Spinal cord (tissue), 10 donors: Measurements from ENCODE around the gene TMEM132A. TPM values are rescaled to one million over a fixed set of nuclear protein-coding genes. Genes with fewer than 3 reads are reported as not detected.

Source experiments
- DNase-seq, 6 donors: peaks; one replicate each; pipeline versions ENCODE4 v3.0.0 to v3.0.0-alpha.2; 2013 to 2015; ENCODE audit warnings: low spot score in 6 of 6, low read depth in 4 of 6
- H3K27ac ChIP-seq: one replicate; pipeline ENCODE4 v1.5.1; 2013; ENCODE audit warnings: low read depth, low read length, control low read depth
- H3K27me3 ChIP-seq: one replicate; pipeline ENCODE4 v1.6.1; 2013; ENCODE audit warnings: low read length; ENCODE audit not compliant: control insufficient read depth, insufficient read depth
- H3K36me3 ChIP-seq: one replicate; pipeline ENCODE4 v1.6.1; 2013; ENCODE audit warnings: low read length; ENCODE audit not compliant: control insufficient read depth, insufficient read depth
- H3K4me1 ChIP-seq: one replicate; pipeline ENCODE4 v1.6.1; 2013; ENCODE audit warnings: low read length; ENCODE audit not compliant: control insufficient read depth, insufficient read depth
- H3K4me3 ChIP-seq: one replicate; pipeline ENCODE4 v1.5.1; 2013; ENCODE audit warnings: low read depth, low read length, control low read depth
- H3K9me3 ChIP-seq: one replicate; pipeline ENCODE4 v1.6.1; 2013; ENCODE audit warnings: low read length; ENCODE audit not compliant: control insufficient read depth, insufficient read depth
- WGBS: methylation state at CpG from one replicate; pipeline ENCODE4 v1.1.5; 2013; ENCODE audit warnings: missing lambda C conversion rate; ENCODE audit not compliant: insufficient coverage; 5-methylcytosine and 5-hydroxymethylcytosine counted together
- polyA plus RNA-seq, 2 donors: library from polyadenylated mRNA; unstranded; fragments of 120-200 nt; gene quantifications; one replicate each; pipeline ENCODE4 v1.2.1, GENCODE V29; 2013; ENCODE audit not compliant: insufficient read length in 2 of 2
- total RNA-seq, 2 donors: library from RNA; depleted of rRNA in 1 of 2; stranded (reverse); fragments of 120-200 nt in 1 of 2; fragments of >200 nt in 1 of 2; gene quantifications; one replicate each; pipeline versions ENCODE4 v1.2.3 to v1.2.4, GENCODE V29; 2013 to 2014
- donor health status: healthy.

TMEM132A gene
- total and polyA plus RNA-seq, 4 donors: 59.0 to 222 (median 156) TPM

DNA sequence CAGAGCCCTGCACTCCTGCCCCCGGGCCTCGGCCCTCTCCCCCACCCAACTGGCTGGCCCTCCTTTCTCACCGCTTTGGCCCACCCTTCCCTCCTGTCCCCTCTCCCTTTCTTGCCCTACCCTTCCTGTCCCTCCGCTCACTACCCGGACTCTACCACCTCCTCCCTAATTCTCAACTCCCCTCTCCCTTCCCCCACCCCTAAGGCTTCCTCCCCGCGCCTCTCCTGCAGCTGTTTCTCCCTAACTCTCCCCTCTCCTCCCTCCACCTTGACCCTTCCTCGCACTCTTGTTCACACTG lies 27.3 kb downstream of the TMEM132A start:
- no peaks in the 10 kb centered on the region for H3K9me3 ChIP-seq
- no peak for DNase-seq
- H3K27ac ChIP-seq: peak overlapping the region; percentile 81
- H3K27me3 ChIP-seq: peaks cover 32% of the 10 kb centered on the region
- WGBS: 11% methylated on average over 8 of the region's 8 CpGs
- no peaks in the 10 kb centered on the region for H3K36me3 ChIP-seq
- H3K4me1 ChIP-seq: peaks cover 31% of the 10 kb centered on the region
- H3K4me3 ChIP-seq: peak overlapping the region; percentile 31

DNA sequence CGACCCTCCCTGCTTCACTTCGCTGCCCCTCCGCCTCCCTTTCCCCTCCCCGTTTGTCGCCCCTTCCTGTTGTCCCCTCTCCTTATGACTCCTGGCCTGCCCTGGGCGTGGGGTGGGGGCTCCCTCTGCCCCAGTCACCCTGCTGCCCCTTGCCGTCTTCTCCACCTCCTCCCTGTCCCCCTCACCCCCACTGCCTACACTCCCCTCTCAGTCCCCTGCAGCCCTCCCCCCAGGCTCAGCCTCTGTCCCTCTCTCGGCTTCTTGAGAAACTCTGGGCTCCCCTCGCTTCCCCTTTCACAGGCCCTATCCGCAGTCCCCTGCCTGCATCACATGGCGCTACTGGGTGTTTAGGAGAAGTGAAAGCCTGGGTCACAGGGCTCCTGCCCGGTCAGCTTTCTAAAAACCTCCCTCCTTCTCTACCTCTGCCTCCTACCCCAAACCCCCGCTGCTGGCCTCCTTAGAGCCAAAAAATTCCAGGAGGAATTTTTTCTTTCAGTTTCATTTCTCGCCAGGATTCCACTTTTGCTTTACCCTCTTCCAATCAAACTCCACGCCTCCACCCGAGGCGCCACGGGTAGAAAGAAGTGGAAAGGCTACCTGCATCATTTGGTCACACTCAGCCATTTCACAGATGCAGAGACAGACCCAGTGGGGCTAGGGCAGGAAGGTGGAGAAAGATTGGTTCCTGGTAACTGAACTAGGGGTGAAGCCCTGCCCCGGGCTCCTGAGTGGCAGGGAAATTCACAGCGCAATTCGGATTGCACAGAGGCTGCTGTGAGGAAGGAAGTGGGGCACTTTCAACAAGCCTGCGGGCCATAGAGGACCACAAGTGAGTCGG lies 27.9 kb downstream of the TMEM132A start, which contains the start of gene SLC15A3:
SLC15A3 (minus strand) TSS at position 273 of the 838 bp plus-strand sequence. CDS start 625 bp downstream, outside the sequence.
- 41% methylated on average over 18 of the region's 23 CpGs for WGBS
- DNase-seq: no peak
- H3K4me1 ChIP-seq: peaks cover 27% of the 10 kb centered on the region

DNA sequence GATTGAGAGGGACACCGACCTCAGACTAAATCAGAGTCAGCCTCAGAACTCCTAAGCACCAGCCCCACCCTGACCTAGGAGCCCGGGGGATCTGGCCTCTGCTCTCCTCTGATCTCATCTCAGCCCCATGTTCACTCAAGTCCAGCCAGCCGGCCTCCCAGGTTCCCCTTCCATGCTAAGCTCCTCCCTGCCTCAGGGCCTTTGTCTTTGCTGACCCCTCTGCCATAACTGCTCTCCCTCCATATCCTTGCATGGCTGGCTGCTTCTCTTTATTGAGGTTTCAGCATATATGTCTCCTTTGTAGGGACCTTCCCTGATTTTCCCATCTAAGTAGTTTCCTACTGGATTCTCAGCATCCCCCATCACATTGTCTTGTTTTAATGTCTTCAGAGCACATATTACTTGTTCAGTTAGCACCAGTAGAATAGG lies 28.5 kb downstream of the TMEM132A start:
- peaks cover 20% of the 10 kb centered on the region for H3K4me1 ChIP-seq
- 64% methylated on average over 3 of the region's 3 CpGs for whole genome bisulfite sequencing
- H3K36me3 ChIP-seq: no peaks in the 10 kb centered on the region
- H3K27ac ChIP-seq: peak overlapping the region; percentile 81
- H3K9me3 ChIP-seq: no peaks in the 10 kb centered on the region
- H3K4me3 ChIP-seq: peak overlapping the region; percentile 31
- DNase-seq: no peak
- peaks cover 33% of the 10 kb centered on the region for H3K27me3 ChIP-seq

More for the DNA sequence above, 27.9 kb downstream of the TMEM132A start, which contains the start of gene SLC15A3:
- Histone ChIP-seq H3K27ac (peak within 1 kb of the TSS; percentile 81), H3K9me3 (no peaks in the 10 kb centered on the region), H3K4me3 (peak within 1 kb of the TSS; percentile 49), H3K36me3 (no peaks in the 10 kb centered on the region), H3K27me3 (peaks cover 33% of the 10 kb centered on the region)

DNA sequence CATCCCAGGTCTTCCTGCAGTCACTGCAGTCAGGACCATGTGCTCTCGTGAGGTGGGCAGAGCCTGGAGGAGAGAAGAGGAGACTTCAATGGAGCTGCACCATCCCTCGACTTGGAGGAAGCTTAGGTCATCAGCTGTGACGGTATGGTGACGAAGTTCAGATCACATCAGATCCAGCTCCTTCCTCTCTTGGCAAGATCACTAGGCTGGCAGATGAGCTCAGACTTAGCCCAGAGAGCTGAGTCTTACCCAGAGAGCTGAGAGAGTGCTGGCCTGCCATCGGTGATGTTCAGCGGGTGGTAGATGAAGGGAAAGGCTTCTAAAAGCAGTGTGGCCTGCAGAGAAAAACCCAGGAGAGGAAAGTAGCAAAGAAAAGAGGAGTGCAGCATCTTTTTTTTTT lies 29.5 kb downstream of the TMEM132A start:
- no peaks in the 10 kb centered on the region for H3K36me3 ChIP-seq
- no peak for DNase-seq
- H3K4me3 ChIP-seq: no peak overlapping the region
- H3K27me3 ChIP-seq: peaks cover 33% of the 10 kb centered on the region
- WGBS: no CpG with 5 or more reads among the region's 6 CpGs
- H3K27ac ChIP-seq: no peak overlapping the region
- peaks cover 16% of the 10 kb centered on the region for H3K4me1 ChIP-seq
- H3K9me3 ChIP-seq: no peaks in the 10 kb centered on the region

DNA sequence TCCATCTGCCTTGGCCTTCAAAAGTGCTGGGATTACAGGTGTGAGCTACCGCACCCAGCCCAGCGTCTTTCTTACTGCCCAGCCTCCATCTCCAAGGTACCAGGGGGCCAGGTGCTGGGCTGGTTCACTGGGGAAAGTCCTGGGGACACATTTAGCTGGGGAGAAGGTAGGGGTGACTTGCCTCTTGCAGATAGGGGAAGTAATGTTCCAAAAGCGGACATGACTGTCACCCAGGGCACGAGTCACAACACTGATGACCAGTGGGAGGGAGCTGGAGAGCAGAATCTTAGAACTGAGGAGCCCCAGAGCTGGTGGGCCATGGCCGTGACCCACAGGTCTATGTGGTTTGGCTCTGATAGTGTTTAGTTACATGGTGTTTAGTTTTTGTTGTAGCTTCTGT lies 30.2 kb downstream of the TMEM132A start:
- Histone ChIP-seq H3K27me3 (peaks cover 33% of the 10 kb centered on the region), H3K36me3 (no peaks in the 10 kb centered on the region), H3K4me3 (no peak overlapping the region), H3K4me1 (peaks cover 12% of the 10 kb centered on the region), H3K27ac (no peak overlapping the region), H3K9me3 (no peaks in the 10 kb centered on the region)
- 80% methylated on average over 2 of the region's 5 CpGs for WGBS
- DNase-seq: no peak

DNA sequence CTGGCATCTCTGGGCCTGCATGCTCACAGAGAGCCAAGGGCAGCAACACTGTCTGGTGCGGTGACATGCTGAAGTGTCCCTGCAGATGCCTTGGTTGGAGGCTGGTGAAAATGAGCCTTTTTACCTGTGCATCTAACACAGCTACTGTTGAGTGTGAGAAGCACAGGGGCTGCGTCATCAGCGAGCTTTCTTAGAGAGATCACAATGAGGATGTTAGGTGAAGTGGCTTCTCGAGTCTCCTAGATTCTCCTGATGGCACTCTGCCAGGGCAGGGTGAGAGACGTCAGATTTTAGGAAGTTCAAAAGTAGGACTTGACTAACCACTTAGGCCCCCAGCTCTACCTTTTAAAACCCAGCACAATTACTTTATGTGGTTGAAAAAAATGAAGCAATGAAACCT lies 31.3 kb downstream of the TMEM132A start:
- Histone ChIP-seq H3K4me3 (no peak overlapping the region), H3K36me3 (no peaks in the 10 kb centered on the region), H3K9me3 (no peaks in the 10 kb centered on the region), H3K27ac (no peak overlapping the region), H3K4me1 (peaks cover 11% of the 10 kb centered on the region), H3K27me3 (peaks cover 26% of the 10 kb centered on the region)
- WGBS: 100% methylated on average over 2 of the region's 5 CpGs
- no peak for DNase-seq

DNA sequence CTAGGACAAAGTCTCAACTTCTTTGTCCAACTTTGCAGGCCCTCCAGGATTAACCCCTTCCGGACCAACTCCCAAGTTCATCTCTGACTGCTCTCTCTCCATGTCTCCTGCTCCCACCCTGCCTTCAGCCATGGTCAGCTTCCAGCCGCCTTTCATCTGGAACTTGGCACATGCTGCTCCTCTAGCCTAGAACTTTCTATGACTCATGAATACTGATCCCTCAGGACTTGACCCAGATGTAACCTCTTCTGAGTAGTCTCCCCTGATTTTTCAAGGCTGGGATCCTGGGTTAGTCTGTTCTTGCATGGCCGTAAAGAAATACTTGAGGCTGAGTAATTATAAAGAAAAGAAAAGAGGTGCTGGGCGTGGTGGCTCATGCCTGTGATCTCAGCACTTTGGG lies 32.9 kb downstream of the TMEM132A start:
- DNase-seq: no peak
- H3K9me3 ChIP-seq: no peaks in the 10 kb centered on the region
- H3K4me1 ChIP-seq: peaks cover under 1% of the 10 kb centered on the region
- no peaks in the 10 kb centered on the region for H3K36me3 ChIP-seq
- H3K4me3 ChIP-seq: no peak overlapping the region
- no peak overlapping the region for H3K27ac ChIP-seq
- WGBS: 83% methylated on average over 3 of the region's 4 CpGs
- H3K27me3 ChIP-seq: peaks cover 13% of the 10 kb centered on the region

DNA sequence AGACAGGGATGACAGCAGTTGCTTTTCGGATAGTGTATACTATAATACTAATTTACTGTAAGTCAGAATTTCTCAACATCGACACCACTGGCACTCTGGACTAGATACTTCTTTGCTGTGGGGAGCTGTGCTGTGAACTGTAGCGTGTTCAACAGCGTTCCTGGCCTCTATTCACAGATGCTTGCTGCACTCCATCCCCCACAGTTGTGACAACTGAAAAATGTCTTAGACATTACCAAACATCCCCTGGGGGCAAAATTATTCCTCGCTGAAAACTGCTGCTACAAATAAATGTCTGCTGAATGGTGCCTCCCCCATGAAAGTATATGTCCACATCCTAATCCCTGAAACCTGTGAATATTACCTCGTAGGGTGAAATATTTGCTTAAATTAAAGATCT lies 35.2 kb downstream of the TMEM132A start:
- Histone ChIP-seq H3K9me3 (no peaks in the 10 kb centered on the region), H3K4me3 (no peak overlapping the region), H3K4me1 (no peaks in the 10 kb centered on the region), H3K27ac (no peak overlapping the region), H3K27me3 (peaks cover 4% of the 10 kb centered on the region), H3K36me3 (no peaks in the 10 kb centered on the region)
- peak in 1 of 6 donors; percentile 22 for DNase-seq
- WGBS: 56% methylated on average over 2 of the region's 6 CpGs

DNA sequence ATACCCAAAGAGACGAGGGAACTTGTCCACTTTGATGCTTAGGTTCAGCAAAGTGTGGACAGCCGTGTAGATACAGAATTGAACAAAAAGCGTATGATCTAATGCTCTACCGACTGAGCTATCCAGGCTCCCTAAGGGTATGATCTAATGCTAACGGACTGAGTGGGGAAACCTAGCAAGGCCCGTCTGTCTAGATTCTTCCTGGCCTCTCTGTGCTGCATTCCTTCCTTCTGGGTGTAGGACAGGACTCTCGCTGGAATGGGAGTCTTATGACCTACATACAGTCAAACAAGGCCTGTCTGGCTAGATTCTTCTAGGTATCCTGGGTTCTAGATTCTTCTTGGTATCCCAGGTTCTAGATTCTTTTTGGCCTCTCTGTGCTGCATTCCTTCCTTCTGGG lies 36.1 kb downstream of the TMEM132A start:
- no peak overlapping the region for H3K27ac ChIP-seq
- no peak overlapping the region for H3K4me3 ChIP-seq
- no peaks in the 10 kb centered on the region for H3K36me3 ChIP-seq
- H3K4me1 ChIP-seq: no peaks in the 10 kb centered on the region
- 93% methylated on average over 7 of the region's 7 CpGs for WGBS
- no peaks in the 10 kb centered on the region for H3K9me3 ChIP-seq
- DNase-seq: no peak
- peaks cover 3% of the 10 kb centered on the region for H3K27me3 ChIP-seq

DNA sequence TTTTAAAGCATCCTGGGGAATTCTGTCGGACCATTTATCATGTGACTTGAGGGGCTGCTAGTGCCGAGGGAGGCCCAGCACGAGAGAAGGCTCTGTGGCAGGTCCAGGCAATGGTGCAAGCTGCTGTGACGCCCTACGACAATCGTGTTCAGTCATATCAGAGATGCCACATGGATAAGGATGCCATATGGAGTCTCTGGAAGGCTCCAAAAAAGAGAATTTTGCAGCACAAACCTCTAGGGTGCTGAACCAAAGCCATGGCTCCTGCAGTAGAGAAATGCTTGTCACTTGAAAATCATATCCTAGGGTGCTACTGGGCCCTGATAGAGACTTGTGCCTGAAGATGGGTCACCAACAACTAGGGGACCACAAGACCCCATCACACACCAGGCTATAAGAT lies 40.5 kb downstream of the TMEM132A start:
- no peaks in the 10 kb centered on the region for H3K9me3 ChIP-seq
- H3K4me1 ChIP-seq: no peaks in the 10 kb centered on the region
- H3K4me3 ChIP-seq: no peak overlapping the region
- 64% methylated on average over 6 of the region's 6 CpGs for WGBS
- H3K27me3 ChIP-seq: no peaks in the 10 kb centered on the region
- H3K36me3 ChIP-seq: no peaks in the 10 kb centered on the region
- H3K27ac ChIP-seq: no peak overlapping the region
- peak in 1 of 6 donors; percentile 75 for DNase-seq
